ENCODE results near the gene ITLN1.
"Not testable (repeated sequence)": the region's sequence is repeated elsewhere in the genome, so short reads cannot be mapped to it uniquely, and the experiment has no call there.

Gene ITLN1

DNA sequence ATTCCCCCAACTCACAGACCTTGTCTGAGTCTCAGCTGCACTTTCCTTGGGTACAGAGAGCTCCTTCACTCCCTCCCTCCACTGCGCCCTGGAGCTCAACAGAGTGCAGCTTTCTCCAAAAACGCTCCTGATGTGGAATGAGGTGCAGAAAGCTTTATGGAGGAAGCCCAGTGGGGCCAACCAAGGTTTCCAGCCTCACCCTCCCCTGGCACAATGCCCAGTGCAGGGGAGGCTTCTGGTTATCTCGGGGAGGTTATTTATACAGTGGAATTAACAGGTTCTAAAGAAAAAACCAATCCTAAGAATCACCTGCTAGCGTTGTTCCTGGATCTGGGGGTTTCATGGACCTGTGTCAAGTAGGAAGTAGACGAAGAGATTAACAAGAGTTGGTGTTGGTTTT is at the start of gene ITLN1:
ITLN1 (minus strand) TSS at position 139 of the 400 bp plus-strand sequence. CDS start 303 bp downstream, outside the sequence.
- no peak for DNase-seq (ENCODE audit: low read depth, low spot score)
- no peak within 1 kb of the TSS for H3K4me3 ChIP-seq (ENCODE audit: low read depth, low read length)
- TF ChIP-seq, protein P1, sequence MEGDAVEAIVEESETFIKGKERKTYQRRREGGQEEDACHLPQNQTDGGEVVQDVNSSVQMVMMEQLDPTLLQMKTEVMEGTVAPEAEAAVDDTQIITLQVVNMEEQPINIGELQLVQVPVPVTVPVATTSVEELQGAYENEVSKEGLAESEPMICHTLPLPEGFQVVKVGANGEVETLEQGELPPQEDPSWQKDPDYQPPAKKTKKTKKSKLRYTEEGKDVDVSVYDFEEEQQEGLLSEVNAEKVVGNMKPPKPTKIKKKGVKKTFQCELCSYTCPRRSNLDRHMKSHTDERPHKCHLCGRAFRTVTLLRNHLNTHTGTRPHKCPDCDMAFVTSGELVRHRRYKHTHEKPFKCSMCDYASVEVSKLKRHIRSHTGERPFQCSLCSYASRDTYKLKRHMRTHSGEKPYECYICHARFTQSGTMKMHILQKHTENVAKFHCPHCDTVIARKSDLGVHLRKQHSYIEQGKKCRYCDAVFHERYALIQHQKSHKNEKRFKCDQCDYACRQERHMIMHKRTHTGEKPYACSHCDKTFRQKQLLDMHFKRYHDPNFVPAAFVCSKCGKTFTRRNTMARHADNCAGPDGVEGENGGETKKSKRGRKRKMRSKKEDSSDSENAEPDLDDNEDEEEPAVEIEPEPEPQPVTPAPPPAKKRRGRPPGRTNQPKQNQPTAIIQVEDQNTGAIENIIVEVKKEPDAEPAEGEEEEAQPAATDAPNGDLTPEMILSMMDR (IDR thresholded peaks at IDR 0.05; ENCODE audit: insufficient read depth, low read length, missing control alignments): no peak
- CTCF ChIA-PET: no interaction called here
- POLR2A ChIA-PET: no interaction called here

DNA sequence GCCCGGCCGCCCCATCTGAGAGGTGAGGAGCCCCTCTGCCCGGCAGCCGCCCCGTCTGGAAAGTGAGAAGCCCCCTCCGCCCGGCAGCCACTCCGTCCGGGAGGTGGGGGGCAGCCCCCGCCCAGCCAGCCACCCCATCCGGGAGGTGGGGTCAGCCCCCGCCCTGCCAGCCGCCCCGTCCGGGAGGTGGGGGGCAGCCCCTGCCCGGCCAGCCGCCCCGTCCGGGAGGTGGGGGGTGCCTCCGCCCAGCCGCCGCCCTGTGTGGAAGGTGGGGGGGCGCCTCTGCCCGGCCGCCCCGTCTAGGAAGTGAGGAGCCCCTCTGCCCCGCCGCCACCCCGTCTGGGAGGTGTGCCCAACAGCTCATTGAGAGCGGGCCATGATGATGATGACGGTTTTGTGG is 48.3 kb upstream of the ITLN1 start:
- POLR2A ChIA-PET; CTCF ChIA-PET; H3K4me3 ChIP-seq (ENCODE audit: low read depth, low read length); DNase-seq (ENCODE audit: low read depth, low spot score): not testable (repeated sequence)

DNA sequence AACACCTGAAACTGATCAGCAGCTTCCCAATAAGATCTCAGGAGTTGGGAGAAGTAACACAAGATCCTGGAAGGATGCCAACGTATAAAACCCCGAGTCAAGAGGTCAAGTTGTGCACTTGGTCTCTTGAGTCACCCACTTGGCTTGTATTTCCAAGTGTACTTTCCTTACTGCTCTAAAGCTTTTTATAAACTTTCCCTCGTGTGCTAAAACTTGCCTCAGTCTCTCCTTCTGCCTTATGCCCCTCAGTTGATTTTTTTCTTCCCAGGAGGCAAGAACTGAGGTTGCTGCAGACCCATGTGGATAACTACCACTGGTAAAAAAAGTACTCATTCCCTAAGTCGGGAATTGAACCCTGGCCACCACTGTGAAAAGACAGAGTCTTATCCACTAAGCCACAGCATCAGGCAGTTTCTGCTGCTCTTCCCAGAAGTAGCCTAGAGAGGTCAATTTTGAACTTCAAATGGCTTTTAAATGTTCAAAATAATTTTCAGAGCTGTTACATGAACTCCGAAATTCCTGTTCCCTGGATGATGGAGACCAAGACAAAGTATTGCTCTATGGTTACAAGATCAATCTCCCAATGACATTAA is 40.8 kb upstream of the ITLN1 start:
- no peak for DNase-seq (ENCODE audit: low read depth, low spot score)
- TF ChIP-seq, protein P1 (IDR thresholded peaks at IDR 0.05; ENCODE audit: insufficient read depth, low read length, missing control alignments): no peak
- H3K4me3 ChIP-seq (ENCODE audit: low read depth, low read length): no peak overlapping the region
- POLR2A ChIA-PET: no interaction called here
- CTCF ChIA-PET: no interaction called here

DNA sequence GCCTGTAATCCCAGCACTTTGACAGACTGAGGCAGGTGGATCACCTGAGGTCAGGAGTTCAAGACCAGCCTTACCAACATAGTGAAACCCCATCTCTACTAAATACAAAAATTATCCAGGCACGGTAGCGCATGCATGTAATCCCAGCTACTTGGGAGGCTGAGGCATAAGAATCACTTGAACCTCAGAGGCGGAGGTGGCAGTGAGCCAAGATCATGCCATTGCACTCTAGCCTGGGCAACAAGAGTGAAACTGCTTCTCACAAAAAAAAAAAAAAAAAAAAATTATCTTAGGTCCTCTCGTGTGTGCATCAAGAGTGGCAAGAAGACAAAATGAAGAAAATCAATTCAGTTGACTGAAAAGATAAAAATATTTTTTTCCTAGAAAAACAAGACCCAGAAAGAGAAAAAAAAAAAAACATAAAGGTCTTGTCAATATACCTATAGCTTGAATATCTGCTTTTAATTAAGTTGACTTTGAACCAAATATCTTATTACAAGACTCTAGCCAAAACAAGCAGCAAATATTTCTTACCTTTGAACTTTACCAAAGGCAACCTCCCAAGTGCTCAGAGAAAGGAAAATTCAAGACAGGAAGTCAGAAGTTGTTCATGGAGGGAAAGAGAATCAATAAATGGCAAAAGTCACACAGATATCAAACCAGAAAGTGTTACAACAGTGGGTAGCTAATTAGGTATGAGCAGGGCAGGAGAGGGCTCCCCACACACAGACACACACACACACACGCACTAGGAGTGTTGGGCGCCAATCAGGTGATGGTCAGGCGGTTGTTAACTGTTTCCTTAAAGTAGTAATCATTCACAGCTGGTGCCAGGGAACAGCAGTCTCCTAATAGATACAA is 40.0 kb upstream of the ITLN1 start:
- TF ChIP-seq, protein P1 (IDR thresholded peaks at IDR 0.05; ENCODE audit: insufficient read depth, low read length, missing control alignments): no peak
- POLR2A ChIA-PET: no interaction called here
- CTCF ChIA-PET: no interaction called here
- H3K4me3 ChIP-seq (ENCODE audit: low read depth, low read length): no peak overlapping the region
- DNase-seq (ENCODE audit: low read depth, low spot score): no peak

DNA sequence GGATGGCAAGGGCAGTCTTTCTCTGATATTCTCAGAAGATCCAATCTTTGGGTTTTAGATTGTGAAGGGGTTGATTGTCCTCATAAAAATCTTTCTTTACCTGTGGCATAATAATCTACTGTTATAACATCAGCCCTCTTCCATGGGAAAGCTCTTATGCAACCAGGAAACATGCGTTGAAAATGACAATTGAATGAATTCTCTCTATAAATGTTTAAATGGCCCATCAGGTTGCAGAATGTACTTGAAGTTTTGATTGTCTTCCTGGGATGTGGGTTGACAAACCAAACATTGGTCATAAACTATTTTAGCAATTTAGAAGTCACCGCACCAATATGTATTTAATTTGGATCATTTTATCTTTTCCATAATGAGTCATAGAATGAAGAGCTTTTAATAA is 31.7 kb upstream of the ITLN1 start:
- CTCF ChIA-PET: no interaction called here
- H3K4me3 ChIP-seq (ENCODE audit: low read depth, low read length): no peak overlapping the region
- no peak for DNase-seq (ENCODE audit: low read depth, low spot score)
- TF ChIP-seq, protein P1 (IDR thresholded peaks at IDR 0.05; ENCODE audit: insufficient read depth, low read length, missing control alignments): no peak
- POLR2A ChIA-PET: no interaction called here

DNA sequence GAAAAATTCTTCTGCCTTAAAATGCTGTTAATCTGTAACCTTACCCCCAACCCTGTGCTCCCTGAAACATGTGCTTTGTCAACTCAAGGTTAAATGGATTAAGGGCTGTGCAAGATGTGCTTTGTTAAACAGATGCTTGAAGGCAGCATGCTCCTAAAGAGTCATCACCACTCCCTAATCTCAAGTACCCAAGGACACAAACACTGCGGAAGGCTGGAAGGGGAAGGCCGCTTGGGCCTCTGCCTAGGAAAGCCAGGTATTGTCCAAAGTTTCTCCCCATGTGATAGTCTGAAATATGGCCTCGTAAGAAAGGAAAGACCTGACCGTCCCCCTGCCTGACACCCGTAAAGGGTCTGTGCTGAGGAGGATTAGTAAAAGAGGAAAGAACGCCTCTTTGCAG is 28.2 kb upstream of the ITLN1 start:
- CTCF ChIA-PET; H3K4me3 ChIP-seq (ENCODE audit: low read depth, low read length); POLR2A ChIA-PET; DNase-seq (ENCODE audit: low read depth, low spot score): not testable (repeated sequence)

DNA sequence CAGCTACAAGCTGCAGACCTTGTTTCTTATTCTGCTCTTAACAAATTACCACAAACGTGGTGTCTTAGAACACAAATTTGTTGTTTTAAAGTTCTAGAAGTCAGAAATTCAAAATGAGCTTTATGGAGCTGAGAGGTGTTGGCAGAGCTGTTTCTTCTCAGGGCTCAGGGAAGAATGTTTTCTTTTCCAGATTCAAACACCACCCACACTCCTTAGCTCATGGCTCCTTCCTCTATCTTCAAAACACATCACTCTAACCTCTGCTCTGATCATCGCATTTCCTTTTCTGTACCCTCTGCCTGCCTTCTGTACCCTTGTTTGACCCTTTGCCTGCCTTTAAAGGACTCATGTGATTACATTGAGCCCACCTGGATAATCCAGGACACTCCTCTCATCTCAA is 26.9 kb upstream of the ITLN1 start:
- no peak for DNase-seq (ENCODE audit: low read depth, low spot score)
- ChIA-PET POLR2A (no interaction called here), CTCF (no interaction called here)
- TF ChIP-seq, protein P1 (IDR thresholded peaks at IDR 0.05; ENCODE audit: insufficient read depth, low read length, missing control alignments): no peak
- no peak overlapping the region for H3K4me3 ChIP-seq (ENCODE audit: low read depth, low read length)
